Measurements from ENCODE around the gene MTHFSD. TPM values are rescaled to one million over a fixed set of nuclear protein-coding genes. Genes with fewer than 3 reads are reported as not detected.

The MTHFSD gene
- total and polyA plus RNA-seq, 2 donors (not counting 3 experiments of a cell fraction or from before 2014, with no cell fraction given) = 16.7 to 21.1 TPM

GRCh38 chr16:86591270-86591669 is 36.2 kb upstream of the MTHFSD start:
- no peaks in the 10 kb centered on the region for H3K79me2 ChIP-seq (ENCODE audit: control insufficient read depth, insufficient read depth, low read length)
- BruUV-seq (replicated peaks) = no TSS peak
- no peak for TF ChIP-seq POLR2A (IDR thresholded peaks at IDR 0.05; ENCODE audit: low read depth, low read length)
- TF ChIP-seq MYC (IDR thresholded peaks at IDR 0.05; ENCODE audit: low read depth, low read length) = no peak
- TF ChIP-seq EZH2 (IDR thresholded peaks at IDR 0.05; ENCODE audit: borderline replicate concordance, low read depth, low read length, severe bottlenecking) = no peak
- TF ChIP-seq MAX (IDR thresholded peaks at IDR 0.05; ENCODE audit: insufficient read depth, insufficient read length) = no peak
- TF ChIP-seq CTCF (IDR thresholded peaks at IDR 0.05; ENCODE audit: extremely low read depth in 1 of 2, insufficient read depth in 1 of 2, low read depth in 1 of 2, low read length in 2 of 2) = no peak
- TF ChIP-seq JUN (IDR thresholded peaks at IDR 0.05; ENCODE audit: borderline replicate concordance, insufficient read depth, insufficient read length, low read depth) = no peak
- no peak for TF ChIP-seq FOS (IDR thresholded peaks at IDR 0.05; ENCODE audit: borderline replicate concordance, insufficient read depth, low read length)
- no peak for TF ChIP-seq GATA2 (IDR thresholded peaks at IDR 0.05; ENCODE audit: insufficient read depth, insufficient read length, low read depth, low read length)
- TF ChIP-seq POLR2AphosphoS5 (IDR thresholded peaks at IDR 0.05; ENCODE audit: insufficient read depth, low read depth, low read length) = no peak
- H3K4me3 ChIP-seq (replicated peaks in 1 of 3; ENCODE audit: insufficient read depth in 1 of 3, low read depth in 1 of 3, low read length in 3 of 3) = no peak overlapping the region
- no peaks in the 10 kb centered on the region for H3K36me3 ChIP-seq (ENCODE audit: control insufficient read depth in 2 of 2, extremely low read depth in 1 of 2, insufficient read depth in 2 of 2, low read length in 2 of 2)
- DNase-seq (ENCODE audit: low read depth, low spot score) (no peak), FAIRE-seq (no peak)
- no peak overlapping the region for H3K4me2 ChIP-seq (ENCODE audit: insufficient read depth, low read length)
- intact Hi-C loops (cut with micrococcal nuclease) (no loop called here), dilution Hi-C loops (cut with MboI; ENCODE audit: extremely low pct_ligation_motif_present, low sequenced_read_pairs) (no loop called here)
- H3K27me3 ChIP-seq (ENCODE audit: control insufficient read depth in 2 of 2, insufficient read depth in 2 of 2, low read length in 2 of 2) = no peaks in the 10 kb centered on the region
- peaks cover 17% of the 10 kb centered on the region for H3K4me1 ChIP-seq (ENCODE audit: control insufficient read depth, extremely low read depth, insufficient read depth, low read length)
- CTCF ChIA-PET = interaction anchor here (1.0 to 1.1 kb wide), 3 partner anchors 9 to 426 kb away, joined by 3 to 4 read pairs (median 3); no protein-coding TSS in a partner anchor
- POLR2A ChIA-PET = no interaction called here
- H4K20me1 ChIP-seq (replicated peaks; ENCODE audit: control insufficient read depth, extremely low read depth, insufficient read depth, low read length) = no peaks in the 10 kb centered on the region
- H3K27ac ChIP-seq (ENCODE audit: insufficient read depth, low read depth, low read length) = no peak overlapping the region
- H3K9me1 ChIP-seq (replicated peaks; ENCODE audit: control insufficient read depth, extremely low read depth, insufficient read depth, low read length) = no peaks in the 10 kb centered on the region
- H3K9me3 ChIP-seq (replicated peaks; ENCODE audit: control insufficient read depth, insufficient read depth, low read length) = no peaks in the 10 kb centered on the region
- no peak overlapping the region for H3K9ac ChIP-seq (replicated peaks; ENCODE audit: extremely low read depth, insufficient read depth, low read length)
- no peak overlapping the region for H2AFZ ChIP-seq (ENCODE audit: low read depth, low read length)
